ENCODE data around the gene IBSP. TPM values are rescaled to one million over a fixed set of nuclear protein-coding genes. Genes with fewer than 3 reads are reported as not detected.

Gene IBSP
- total RNA-seq, 3 donors from 2014 or later, result not detected

DNA sequence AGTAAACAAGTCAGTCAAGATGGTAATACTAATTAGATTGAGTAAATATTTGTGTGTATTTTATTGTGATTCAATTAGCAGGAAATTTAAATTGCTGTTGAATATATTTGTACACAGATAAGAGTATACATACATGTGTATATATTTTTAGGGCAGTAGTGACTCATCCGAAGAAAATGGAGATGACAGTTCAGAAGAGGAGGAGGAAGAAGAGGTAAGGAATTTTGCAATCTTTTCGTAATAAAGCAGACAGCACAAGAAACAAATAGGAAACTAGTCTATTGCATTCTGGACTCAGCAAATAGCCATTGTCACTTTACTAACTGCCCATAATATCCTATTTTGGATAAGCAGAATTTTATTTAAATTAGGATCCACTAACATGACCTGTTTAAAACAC, 6.6 kb downstream of the IBSP start:
- Histone ChIP-seq H3K36me3 (ENCODE audit: low read depth) (no peaks in the 10 kb centered on the region), H3K4me3 (no peak overlapping the region), H3K4me1 (ENCODE audit: low read depth) (no peaks in the 10 kb centered on the region), H3K9me3 (no peaks in the 10 kb centered on the region)
- DNase-seq, result no peak
- no peak for ATAC-seq
- intact Hi-C loops (cut with DNase I, micrococcal nuclease), result no loop called here
- TF ChIP-seq, protein P1, sequence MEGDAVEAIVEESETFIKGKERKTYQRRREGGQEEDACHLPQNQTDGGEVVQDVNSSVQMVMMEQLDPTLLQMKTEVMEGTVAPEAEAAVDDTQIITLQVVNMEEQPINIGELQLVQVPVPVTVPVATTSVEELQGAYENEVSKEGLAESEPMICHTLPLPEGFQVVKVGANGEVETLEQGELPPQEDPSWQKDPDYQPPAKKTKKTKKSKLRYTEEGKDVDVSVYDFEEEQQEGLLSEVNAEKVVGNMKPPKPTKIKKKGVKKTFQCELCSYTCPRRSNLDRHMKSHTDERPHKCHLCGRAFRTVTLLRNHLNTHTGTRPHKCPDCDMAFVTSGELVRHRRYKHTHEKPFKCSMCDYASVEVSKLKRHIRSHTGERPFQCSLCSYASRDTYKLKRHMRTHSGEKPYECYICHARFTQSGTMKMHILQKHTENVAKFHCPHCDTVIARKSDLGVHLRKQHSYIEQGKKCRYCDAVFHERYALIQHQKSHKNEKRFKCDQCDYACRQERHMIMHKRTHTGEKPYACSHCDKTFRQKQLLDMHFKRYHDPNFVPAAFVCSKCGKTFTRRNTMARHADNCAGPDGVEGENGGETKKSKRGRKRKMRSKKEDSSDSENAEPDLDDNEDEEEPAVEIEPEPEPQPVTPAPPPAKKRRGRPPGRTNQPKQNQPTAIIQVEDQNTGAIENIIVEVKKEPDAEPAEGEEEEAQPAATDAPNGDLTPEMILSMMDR (IDR thresholded peaks at IDR 0.05), result no peak

DNA sequence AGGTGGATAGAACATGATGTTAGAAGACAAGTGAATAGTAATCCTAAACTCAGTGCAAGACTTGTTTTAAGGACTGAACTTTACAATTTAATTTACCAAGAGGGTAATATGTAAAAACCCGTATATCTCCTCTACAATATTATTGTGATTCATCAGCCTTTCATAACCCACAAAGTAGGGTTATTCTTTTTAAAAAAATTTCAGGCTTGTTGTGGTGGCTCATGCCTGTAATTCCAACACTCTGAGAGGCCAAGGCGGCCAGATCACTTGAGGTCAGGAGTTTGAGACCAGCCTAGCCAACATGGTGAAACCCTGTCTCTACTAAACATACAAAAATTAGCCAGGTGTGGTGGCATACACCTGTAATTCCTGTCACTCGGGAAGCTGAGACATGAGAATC, 7.2 kb downstream of the IBSP start:
- no peaks in the 10 kb centered on the region for H3K36me3 ChIP-seq (ENCODE audit: low read depth)
- DNase-seq, result no peak
- intact Hi-C loops (cut with DNase I, micrococcal nuclease), result no loop called here

DNA sequence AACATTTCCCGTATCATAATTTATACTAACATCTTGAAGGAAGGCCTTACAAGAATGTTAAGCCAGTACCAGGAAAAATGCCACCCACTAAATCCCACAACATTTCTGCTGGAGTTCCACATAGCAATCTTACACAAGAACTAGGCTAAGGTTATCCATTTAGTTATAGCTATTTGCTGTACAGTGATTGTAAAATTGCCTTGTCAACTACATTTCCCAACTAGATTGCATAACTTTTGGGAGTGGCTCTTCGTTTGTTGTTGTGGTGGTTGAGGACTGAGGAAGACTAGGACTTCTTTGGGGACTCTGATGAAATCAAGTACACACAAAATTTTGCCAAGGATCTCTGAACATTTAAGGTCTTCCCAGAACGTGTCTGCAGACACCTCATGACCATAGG, 8.0 kb downstream of the IBSP start:
- no peak for DNase-seq

More for the DNA sequence above, 7.2 kb downstream of the IBSP start:
- no peaks in the 10 kb centered on the region for H3K4me1 ChIP-seq (ENCODE audit: low read depth)
- H3K9me3 ChIP-seq, result no peaks in the 10 kb centered on the region
- ATAC-seq, result no peak
- H3K4me3 ChIP-seq, result no peak overlapping the region
- TF ChIP-seq, protein P1 (IDR thresholded peaks at IDR 0.05), result no peak

DNA sequence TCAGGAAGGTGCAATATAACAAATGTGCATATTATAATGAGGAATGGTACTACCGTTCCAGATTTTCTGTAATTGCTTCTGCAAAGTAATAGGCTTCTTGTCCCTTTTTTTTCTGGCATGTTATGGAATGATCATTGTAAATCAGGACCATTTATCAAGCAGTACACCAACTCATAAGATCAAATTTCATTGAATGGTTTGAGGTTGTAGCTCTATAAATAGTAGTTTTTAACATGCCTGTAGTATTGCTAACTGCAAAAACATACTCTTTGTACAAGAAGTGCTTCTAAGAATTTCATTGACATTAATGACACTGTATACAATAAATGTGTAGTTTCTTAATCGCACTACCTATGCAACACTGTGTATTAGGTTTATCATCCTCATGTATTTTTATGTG, 12.6 kb downstream of the IBSP start:
- intact Hi-C loops (cut with DNase I, micrococcal nuclease), result no loop called here
- ATAC-seq (no peak), DNase-seq (no peak)
- Histone ChIP-seq H3K4me3 (no peak overlapping the region), H3K9me3 (no peaks in the 10 kb centered on the region), H3K36me3 (ENCODE audit: low read depth) (no peaks in the 10 kb centered on the region), H3K4me1 (ENCODE audit: low read depth) (no peaks in the 10 kb centered on the region)
- TF ChIP-seq, protein P1 (IDR thresholded peaks at IDR 0.05), result no peak

More for the DNA sequence above, 8.0 kb downstream of the IBSP start:
- no peak overlapping the region for H3K4me3 ChIP-seq
- no peaks in the 10 kb centered on the region for H3K4me1 ChIP-seq (ENCODE audit: low read depth)
- TF ChIP-seq, protein P1 (IDR thresholded peaks at IDR 0.05), result no peak
- no peak for ATAC-seq
- H3K36me3 ChIP-seq (ENCODE audit: low read depth), result no peaks in the 10 kb centered on the region
- intact Hi-C loops (cut with DNase I, micrococcal nuclease), result no loop called here
- H3K9me3 ChIP-seq, result no peaks in the 10 kb centered on the region

DNA sequence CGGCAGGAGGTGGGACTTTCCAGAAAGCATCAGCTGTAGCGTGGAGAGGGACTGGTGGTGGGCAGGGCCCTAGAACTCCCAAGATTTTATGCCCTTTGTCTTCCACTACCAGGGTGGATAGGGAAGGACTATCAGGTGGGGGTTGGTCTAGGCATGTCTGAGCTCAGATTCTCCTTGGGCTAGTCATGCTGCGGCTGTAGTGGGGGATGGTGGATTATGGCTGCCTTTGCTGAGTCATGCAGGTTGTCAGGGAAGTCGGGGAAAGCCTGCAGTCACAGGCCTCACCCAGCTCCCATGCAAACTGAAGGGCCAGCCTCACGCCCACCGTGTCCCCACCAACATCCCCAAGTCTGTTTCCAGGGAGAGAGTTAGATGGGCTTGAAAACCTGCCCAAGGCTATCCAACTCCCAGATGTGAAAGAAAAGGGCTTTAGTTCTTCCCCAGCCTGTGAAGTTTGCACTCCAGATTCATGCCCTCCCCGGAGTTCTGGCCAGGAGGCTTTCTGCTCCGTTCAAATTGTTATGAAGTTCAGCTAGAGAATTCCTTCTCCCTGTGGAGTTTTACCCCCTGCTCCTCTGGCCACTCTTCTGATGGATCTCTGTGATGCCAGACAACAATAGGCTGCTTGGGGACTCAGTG, 20.0 kb downstream of the IBSP start:
- no peaks in the 10 kb centered on the region for H3K9me3 ChIP-seq
- H3K4me3 ChIP-seq, result no peak overlapping the region
- no peaks in the 10 kb centered on the region for H3K4me1 ChIP-seq (ENCODE audit: low read depth)
- intact Hi-C loops (cut with DNase I, micrococcal nuclease), result no loop called here
- no peaks in the 10 kb centered on the region for H3K36me3 ChIP-seq (ENCODE audit: low read depth)
- ATAC-seq (no peak), DNase-seq (no peak)
- TF ChIP-seq, protein P1 (IDR thresholded peaks at IDR 0.05), result no peak

DNA sequence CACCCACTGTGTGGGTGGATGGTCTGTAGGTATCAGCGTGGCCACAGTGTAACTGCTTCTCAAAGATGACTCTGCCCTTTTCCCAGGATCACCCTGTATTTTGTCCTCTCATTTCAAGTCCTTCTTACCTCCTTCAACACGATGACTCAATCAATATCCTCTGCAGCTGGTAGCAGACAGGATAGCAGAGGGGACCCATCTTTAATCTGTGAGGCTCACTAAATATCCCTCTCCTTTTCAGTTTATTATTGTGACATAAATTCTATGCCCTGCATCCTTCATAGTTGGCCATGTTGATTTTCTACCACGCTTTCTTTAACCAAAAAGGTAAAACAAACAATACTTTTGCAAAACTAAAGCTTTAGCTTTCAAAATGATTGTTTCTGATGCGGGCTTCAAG, 23.8 kb downstream of the IBSP start:
- no peaks in the 10 kb centered on the region for H3K36me3 ChIP-seq (ENCODE audit: low read depth)
- no peak overlapping the region for H3K4me3 ChIP-seq
- TF ChIP-seq, protein P1 (IDR thresholded peaks at IDR 0.05), result no peak
- H3K9me3 ChIP-seq, result no peaks in the 10 kb centered on the region
- DNase-seq (no peak), ATAC-seq (no peak)
- H3K4me1 ChIP-seq (ENCODE audit: low read depth), result no peaks in the 10 kb centered on the region
- intact Hi-C loops (cut with DNase I, micrococcal nuclease), result no loop called here

Data from mucosa of descending colon (tissue), 3 donors.